Natural killer cell (primary cell): Measurements from ENCODE around the gene EIPR1. TPM values are rescaled to one million over a fixed set of nuclear protein-coding genes. Genes with fewer than 3 reads are reported as not detected.

Experiments
- ATAC-seq, 3 donors: fragments of 150-1000 bp in 2 of 3; fragments of 200-7000 bp in 1 of 3; cut with Tn5 transposase; 1 replicate in 1 of 3; 2 replicates in 2 of 3; pipeline ENCODE4 v1.10.0; 2021; ENCODE audit warnings: mild to moderate bottlenecking in 2 of 3, moderate library complexity in 2 of 3
- DNase-seq, 2 donors: peaks; one replicate each; pipeline versions ENCODE4 v3.0.0 to v3.0.0-alpha.2; 2013 to 2021; ENCODE audit warnings: mixed read lengths in 1 of 2
- H3K27ac ChIP-seq: one replicate; pipeline ENCODE4 v1.5.1; 2013; ENCODE audit warnings: mild to moderate bottlenecking, low read length
- H3K27me3 ChIP-seq: one replicate; pipeline ENCODE4 v1.6.1; 2013; ENCODE audit warnings: low read length; ENCODE audit not compliant: control insufficient read depth, insufficient read depth
- H3K36me3 ChIP-seq: one replicate; pipeline ENCODE4 v1.6.1; 2013; ENCODE audit warnings: low read length; ENCODE audit not compliant: control insufficient read depth, insufficient read depth
- H3K4me1 ChIP-seq: one replicate; pipeline ENCODE4 v1.6.1; 2013; ENCODE audit warnings: low read length; ENCODE audit not compliant: control insufficient read depth, insufficient read depth
- H3K4me3 ChIP-seq: one replicate; pipeline ENCODE4 v1.5.1; 2013; ENCODE audit warnings: low read length
- H3K9me3 ChIP-seq: one replicate; pipeline ENCODE4 v1.6.1; 2013; ENCODE audit warnings: low read length; ENCODE audit not compliant: control insufficient read depth, insufficient read depth
- H3K27ac Mint-ChIP-seq, 2 donors: one replicate each; pipeline ENCODE4 v1.8.0; 2022; ENCODE audit warnings: mild to moderate bottlenecking in 2 of 2, mixed read lengths in 2 of 2, moderate library complexity in 1 of 2
- H3K27me3 Mint-ChIP-seq, 2 donors: one replicate each; pipeline ENCODE4 v1.8.0; 2022; ENCODE audit warnings: low read depth in 2 of 2, mixed read lengths in 2 of 2
- H3K36me3 Mint-ChIP-seq: one replicate; pipeline ENCODE4 v1.8.0; 2022; ENCODE audit warnings: mixed read lengths
- H3K4me1 Mint-ChIP-seq, 2 donors: one replicate each; pipeline ENCODE4 v1.8.0; 2022; ENCODE audit warnings: mixed read lengths in 2 of 2
- H3K4me3 Mint-ChIP-seq: one replicate; pipeline ENCODE4 v1.8.0; 2022; ENCODE audit warnings: mild to moderate bottlenecking, moderate library complexity, mixed read lengths
- H3K9me3 Mint-ChIP-seq, 2 donors: one replicate each; pipeline ENCODE4 v1.8.0; 2022; ENCODE audit warnings: mixed read lengths in 2 of 2
- WGBS: methylation state at CpG from one replicate; pipeline ENCODE4 v1.1.7; 2013; ENCODE audit warnings: missing lambda C conversion rate; ENCODE audit not compliant: insufficient coverage; 5-methylcytosine and 5-hydroxymethylcytosine counted together
- intact Hi-C: fragments of 100-400 bp; cut with micrococcal nuclease; formaldehyde crosslinking; loops from one replicate; pipeline ENCODE4 v1.14.2; 2022
- total RNA-seq, 4 donors: library from RNA; stranded (reverse); fragments of 120-200 nt in 1 of 4; gene quantifications; one replicate each; pipeline versions ENCODE4 v1.2.3 to v1.2.4, GENCODE V29; 2013 to 2022
- TF ChIP-seq, protein P1 (sequence below): fragments of 200-600 bp; IDR thresholded peaks from one replicate; pipeline ENCODE4 v1.8.0; 2022; ENCODE audit warnings: antibody characterized with exemption

Gene EIPR1
- total RNA-seq, 3 donors from 2014 or later (not counting 1 experiment from before 2014, with no cell fraction given) = 26.8 to 28.8 (median 27.9) TPM

DNA sequence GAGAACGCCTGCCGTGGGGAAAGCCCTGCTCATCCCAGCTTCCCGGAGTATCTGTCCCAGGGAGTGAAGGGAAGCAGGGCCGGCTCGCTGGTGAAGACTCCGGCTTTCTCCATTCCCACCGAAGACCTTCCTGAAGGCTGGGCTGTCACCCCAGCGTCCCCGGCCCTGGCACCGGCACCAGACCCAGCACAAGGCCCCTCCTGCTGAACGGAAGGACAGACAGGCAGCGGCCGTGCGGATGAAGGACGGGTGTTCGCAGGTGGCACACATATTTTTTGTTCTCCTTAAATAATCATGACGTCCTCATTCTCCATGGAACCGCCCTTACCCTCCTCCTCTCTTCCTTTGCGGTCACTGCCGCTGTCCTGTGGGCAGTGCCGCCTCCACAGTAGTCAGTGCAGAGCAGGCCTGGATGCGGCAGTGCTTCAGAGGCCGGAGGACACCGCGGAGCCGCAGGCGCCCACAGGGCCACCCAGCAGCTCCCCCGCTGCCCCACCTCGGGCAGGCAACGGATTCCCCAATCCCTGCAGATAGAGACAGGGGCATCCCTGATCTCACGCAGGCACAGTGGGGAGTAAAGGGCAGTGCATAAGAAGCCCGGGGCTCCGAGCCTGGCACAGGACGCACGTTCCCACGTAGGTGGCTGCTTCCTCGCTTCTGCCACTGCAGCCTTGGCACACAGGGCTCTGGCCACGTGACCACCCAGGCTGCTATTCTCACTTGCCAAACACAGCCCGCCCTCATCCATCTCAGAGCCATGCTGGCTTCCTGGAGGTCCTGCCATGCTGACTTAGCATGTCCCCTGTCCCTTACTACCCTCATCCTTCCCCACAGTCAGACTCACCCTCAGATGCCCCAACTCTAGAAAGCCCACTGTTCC is 229.7 kb downstream of the EIPR1 start:
- peak overlapping the region in 1 of 2 donors; percentile 35 for H3K27ac Mint-ChIP-seq
- Histone ChIP-seq H3K36me3 (no peaks in the 10 kb centered on the region), H3K27me3 (no peaks in the 10 kb centered on the region), H3K9me3 (no peaks in the 10 kb centered on the region), H3K27ac (no peak overlapping the region), H3K4me1 (no peaks in the 10 kb centered on the region), H3K4me3 (no peak overlapping the region)
- no peaks in the 10 kb centered on the region for H3K9me3 Mint-ChIP-seq
- no peak for DNase-seq
- intact Hi-C loops = no loop called here
- H3K4me3 Mint-ChIP-seq = no peak overlapping the region
- ATAC-seq = no peak
- H3K27me3 Mint-ChIP-seq = no peaks in the 10 kb centered on the region
- no peaks in the 10 kb centered on the region for H3K36me3 Mint-ChIP-seq
- H3K4me1 Mint-ChIP-seq = peaks cover 19 to 25% of the 10 kb centered on the region in 2 donors
- TF ChIP-seq, protein P1, sequence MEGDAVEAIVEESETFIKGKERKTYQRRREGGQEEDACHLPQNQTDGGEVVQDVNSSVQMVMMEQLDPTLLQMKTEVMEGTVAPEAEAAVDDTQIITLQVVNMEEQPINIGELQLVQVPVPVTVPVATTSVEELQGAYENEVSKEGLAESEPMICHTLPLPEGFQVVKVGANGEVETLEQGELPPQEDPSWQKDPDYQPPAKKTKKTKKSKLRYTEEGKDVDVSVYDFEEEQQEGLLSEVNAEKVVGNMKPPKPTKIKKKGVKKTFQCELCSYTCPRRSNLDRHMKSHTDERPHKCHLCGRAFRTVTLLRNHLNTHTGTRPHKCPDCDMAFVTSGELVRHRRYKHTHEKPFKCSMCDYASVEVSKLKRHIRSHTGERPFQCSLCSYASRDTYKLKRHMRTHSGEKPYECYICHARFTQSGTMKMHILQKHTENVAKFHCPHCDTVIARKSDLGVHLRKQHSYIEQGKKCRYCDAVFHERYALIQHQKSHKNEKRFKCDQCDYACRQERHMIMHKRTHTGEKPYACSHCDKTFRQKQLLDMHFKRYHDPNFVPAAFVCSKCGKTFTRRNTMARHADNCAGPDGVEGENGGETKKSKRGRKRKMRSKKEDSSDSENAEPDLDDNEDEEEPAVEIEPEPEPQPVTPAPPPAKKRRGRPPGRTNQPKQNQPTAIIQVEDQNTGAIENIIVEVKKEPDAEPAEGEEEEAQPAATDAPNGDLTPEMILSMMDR = no peak
- 94% methylated on average over 39 of the region's 39 CpGs for WGBS

DNA sequence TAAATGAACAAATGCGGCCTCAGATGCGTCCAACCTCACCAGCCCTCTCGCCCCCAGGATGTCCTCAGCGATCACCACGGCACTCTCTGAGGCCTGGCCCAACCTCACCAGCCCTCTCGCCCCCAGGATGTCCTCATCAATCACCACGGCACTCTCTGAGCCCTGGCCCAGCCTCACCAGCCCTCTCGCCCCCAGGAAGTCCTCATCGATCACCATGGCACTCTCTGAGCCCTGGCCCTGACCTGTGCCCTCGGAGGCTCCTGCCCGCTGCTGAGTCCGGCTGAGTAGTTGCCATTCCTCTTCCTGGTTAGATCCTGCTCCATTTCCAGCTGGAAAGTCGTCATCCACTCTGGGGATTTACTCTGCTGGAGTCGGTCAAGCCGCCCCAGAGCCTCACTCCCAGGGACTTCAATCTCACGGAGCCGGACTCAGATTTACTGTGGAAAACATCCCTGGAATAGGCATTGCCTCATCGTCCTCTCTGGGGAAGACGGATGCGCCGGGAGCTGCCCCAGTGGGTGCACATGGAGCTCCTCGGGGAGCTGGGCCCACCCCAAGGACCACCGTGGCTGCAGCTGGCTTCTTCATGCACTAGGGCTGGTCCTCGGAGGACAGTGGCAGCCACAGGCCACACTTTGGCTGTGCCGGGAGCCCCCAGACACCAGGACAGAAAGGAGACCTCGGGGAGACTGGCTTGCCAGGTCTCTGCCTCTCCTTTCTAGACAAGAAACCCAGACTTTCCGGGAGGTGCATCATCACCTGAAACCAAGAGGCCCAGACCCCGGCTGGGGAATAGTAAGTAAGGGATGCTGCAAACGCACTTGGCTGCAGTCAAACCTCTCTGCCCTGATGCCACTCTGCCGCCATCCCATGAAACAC is 230.6 kb downstream of the EIPR1 start:
- no peaks in the 10 kb centered on the region for H3K9me3 Mint-ChIP-seq
- no peaks in the 10 kb centered on the region for H3K27me3 Mint-ChIP-seq
- H3K4me3 Mint-ChIP-seq = no peak overlapping the region
- intact Hi-C loops = no loop called here
- no peaks in the 10 kb centered on the region for H3K36me3 Mint-ChIP-seq
- DNase-seq (no peak), ATAC-seq (no peak)
- 93% methylated on average over 30 of the region's 30 CpGs for WGBS
- Histone ChIP-seq H3K27me3 (no peaks in the 10 kb centered on the region), H3K9me3 (no peaks in the 10 kb centered on the region), H3K27ac (no peak overlapping the region), H3K4me1 (no peaks in the 10 kb centered on the region), H3K4me3 (no peak overlapping the region), H3K36me3 (no peaks in the 10 kb centered on the region)
- peak overlapping the region in 1 of 2 donors; percentile 44 for H3K27ac Mint-ChIP-seq
- peaks cover 19 to 23% of the 10 kb centered on the region in 2 donors for H3K4me1 Mint-ChIP-seq
- TF ChIP-seq, protein P1 = no peak

DNA sequence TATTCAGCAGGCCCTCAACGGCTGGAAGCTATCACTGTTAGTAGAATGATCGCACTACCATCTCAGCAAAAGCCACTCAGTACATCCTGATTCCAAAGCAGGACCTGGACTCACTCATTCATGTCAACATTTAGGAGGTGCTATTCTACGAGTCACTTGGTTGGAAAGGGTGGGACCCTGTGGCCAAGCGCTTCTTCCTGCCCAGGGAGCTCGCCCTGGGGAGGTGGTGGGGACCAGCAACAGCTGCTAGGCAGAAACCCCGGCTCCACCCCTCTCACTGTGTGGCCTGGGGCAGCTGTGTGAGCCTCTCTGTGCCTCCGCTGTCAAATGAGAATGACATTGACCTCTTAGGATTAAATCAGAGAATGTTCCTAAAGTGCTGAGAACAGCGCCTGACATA is 231.4 kb downstream of the EIPR1 start:
- Mint-ChIP-seq H3K27me3 (no peaks in the 10 kb centered on the region), H3K9me3 (no peaks in the 10 kb centered on the region), H3K27ac (peak overlapping the region in 1 of 2 donors; percentile 44), H3K4me1 (peaks cover 13 to 15% of the 10 kb centered on the region in 2 donors), H3K36me3 (no peaks in the 10 kb centered on the region), H3K4me3 (no peak overlapping the region)
- TF ChIP-seq, protein P1 = no peak
- DNase-seq (no peak), ATAC-seq (no peak)
- Histone ChIP-seq H3K27me3 (no peaks in the 10 kb centered on the region), H3K4me1 (no peaks in the 10 kb centered on the region), H3K36me3 (no peaks in the 10 kb centered on the region), H3K27ac (no peak overlapping the region), H3K9me3 (no peaks in the 10 kb centered on the region), H3K4me3 (no peak overlapping the region)
- intact Hi-C loops = no loop called here
- WGBS = 70% methylated on average over 8 of the region's 8 CpGs
